PFSK-1 (cell line): Measurements from ENCODE around the gene ANKS1A. TPM values are rescaled to one million over a fixed set of nuclear protein-coding genes. Genes with fewer than 3 reads are reported as not detected.

Source experiments
- FOXP2 ChIP-seq: optimal IDR thresholded peaks from 2 replicates; pipeline ENCODE3; 2011; ENCODE audit warnings: borderline replicate concordance, control low read depth, inconsistent platforms; ENCODE audit not compliant: insufficient read depth; ENCODE audit errors: extremely low read length, extremely low read depth
- POLR2AphosphoS5 ChIP-seq: IDR thresholded peaks from 2 replicates; pipeline ENCODE4 v1.6.1; 2012; ENCODE audit warnings: low read depth, mild to moderate bottlenecking, control low read depth, low read length, moderate library complexity
- SIN3A ChIP-seq: IDR thresholded peaks from 2 replicates; pipeline ENCODE4 v1.6.1; 2012; ENCODE audit warnings: mild to moderate bottlenecking, low read length, moderate library complexity, borderline replicate concordance; ENCODE audit not compliant: insufficient read depth
- TAF1 ChIP-seq: IDR thresholded peaks from 2 replicates; pipeline ENCODE4 v1.6.1; 2012; ENCODE audit warnings: low read length, control low read depth, borderline replicate concordance; ENCODE audit not compliant: insufficient read depth
- polyA plus RNA-seq: library from polyadenylated mRNA; unstranded; fragments of >200 nt; gene quantifications from one replicate; pipeline ENCODE4 v1.2.1, GENCODE V29; 2012; ENCODE audit warnings: low read depth, missing spikeins; ENCODE audit not compliant: insufficient read length
- TF ChIP-seq, protein P1 (sequence below), 2 experiments: IDR thresholded peaks; 2 replicates each; pipeline versions ENCODE4 v1.6.1 to v1.8.0; 2011 to 2012; ENCODE audit warnings: low read depth in 2 of 2, low read length in 2 of 2, control low read depth in 1 of 2, inconsistent platforms in 1 of 2, mild to moderate bottlenecking in 1 of 2, moderate library complexity in 1 of 2; ENCODE audit not compliant: insufficient read depth in 1 of 2

The ANKS1A gene
- polyA plus RNA-seq, result 9.2 TPM

DNA sequence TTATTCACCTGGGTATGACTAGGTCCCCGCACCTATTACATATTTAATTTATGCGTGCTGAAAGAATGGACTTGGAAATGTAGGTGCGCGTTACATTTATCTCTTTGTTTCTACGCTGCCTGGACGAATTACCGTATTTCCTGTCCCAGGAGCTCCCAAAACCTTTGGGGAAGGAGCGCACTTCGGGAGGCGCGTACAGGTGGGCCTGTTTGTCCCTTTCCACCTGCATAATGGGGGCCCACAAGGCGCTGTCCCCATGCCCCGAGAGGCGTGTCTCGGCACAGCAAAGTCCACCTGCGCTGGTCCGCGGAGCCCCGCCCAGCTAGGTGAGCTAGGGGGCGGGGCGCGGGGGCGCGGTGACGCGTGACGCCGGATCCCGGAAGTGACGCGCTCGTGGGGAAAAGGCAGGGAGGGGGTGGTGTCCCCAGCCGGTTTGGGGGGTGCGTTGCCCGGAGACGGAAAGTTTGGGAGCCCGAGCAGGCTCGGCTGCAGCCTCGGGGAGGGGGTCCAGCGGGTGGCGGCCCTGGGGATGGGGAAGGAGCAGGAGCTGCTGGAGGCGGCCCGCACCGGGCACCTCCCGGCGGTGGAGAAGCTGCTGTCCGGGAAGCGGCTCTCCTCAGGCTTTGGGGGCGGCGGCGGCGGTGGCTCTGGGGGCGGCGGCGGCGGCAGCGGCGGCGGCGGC lies at the start of gene ANKS1A:
Gene ANKS1A, plus strand, starts transcription at position 382 of the 682 bp plus-strand sequence. Its CDS starts 148 bp downstream, at position 530.
- TF ChIP-seq FOXP2 (peak; percentile 87), POLR2AphosphoS5 (peak; percentile 55; the same call in 1 of the 2 replicates), TAF1 (no peak), SIN3A (peak; percentile 59; the same call in 1 of the 2 replicates)
- TF ChIP-seq, protein P1, sequence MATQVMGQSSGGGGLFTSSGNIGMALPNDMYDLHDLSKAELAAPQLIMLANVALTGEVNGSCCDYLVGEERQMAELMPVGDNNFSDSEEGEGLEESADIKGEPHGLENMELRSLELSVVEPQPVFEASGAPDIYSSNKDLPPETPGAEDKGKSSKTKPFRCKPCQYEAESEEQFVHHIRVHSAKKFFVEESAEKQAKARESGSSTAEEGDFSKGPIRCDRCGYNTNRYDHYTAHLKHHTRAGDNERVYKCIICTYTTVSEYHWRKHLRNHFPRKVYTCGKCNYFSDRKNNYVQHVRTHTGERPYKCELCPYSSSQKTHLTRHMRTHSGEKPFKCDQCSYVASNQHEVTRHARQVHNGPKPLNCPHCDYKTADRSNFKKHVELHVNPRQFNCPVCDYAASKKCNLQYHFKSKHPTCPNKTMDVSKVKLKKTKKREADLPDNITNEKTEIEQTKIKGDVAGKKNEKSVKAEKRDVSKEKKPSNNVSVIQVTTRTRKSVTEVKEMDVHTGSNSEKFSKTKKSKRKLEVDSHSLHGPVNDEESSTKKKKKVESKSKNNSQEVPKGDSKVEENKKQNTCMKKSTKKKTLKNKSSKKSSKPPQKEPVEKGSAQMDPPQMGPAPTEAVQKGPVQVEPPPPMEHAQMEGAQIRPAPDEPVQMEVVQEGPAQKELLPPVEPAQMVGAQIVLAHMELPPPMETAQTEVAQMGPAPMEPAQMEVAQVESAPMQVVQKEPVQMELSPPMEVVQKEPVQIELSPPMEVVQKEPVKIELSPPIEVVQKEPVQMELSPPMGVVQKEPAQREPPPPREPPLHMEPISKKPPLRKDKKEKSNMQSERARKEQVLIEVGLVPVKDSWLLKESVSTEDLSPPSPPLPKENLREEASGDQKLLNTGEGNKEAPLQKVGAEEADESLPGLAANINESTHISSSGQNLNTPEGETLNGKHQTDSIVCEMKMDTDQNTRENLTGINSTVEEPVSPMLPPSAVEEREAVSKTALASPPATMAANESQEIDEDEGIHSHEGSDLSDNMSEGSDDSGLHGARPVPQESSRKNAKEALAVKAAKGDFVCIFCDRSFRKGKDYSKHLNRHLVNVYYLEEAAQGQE (IDR thresholded peaks at IDR 0.05; ENCODE audit: insufficient read depth in 1 of 2, low read depth in 2 of 2, low read length in 2 of 2), result no peak

DNA sequence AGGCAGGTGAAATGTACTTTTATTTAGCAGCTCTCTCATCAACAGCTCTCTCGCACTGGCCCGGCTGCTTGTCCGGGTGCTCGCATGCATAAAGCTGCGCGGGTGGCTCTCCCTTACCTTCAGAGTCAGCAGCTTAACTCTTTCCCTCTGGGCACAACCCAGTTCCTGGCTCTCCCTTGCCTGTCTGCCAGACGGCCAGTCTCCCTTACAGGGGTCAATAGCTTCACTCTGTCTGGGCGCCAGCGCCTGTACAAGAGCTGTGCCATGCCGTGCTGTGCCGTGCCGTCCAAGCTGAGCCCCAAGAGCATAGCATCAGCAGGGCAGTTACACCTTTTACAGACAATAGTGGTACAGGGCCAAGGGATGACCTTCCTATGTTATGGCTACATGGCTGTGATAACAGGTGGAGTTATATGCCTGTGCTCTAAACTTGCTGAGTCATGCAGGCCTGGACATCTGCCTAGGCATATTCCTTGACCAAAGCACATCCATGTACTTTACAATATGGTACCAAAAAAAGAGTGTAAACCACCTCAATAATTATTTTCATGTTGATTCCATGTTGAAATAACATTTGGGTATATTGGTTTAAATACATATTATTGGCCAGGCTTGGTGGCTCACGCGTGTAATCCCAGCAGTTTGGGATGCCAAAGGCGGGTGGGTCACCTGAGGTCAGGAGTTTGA lies 49.2 kb upstream of the ANKS1A start:
- no peak for TF ChIP-seq FOXP2
- TF ChIP-seq POLR2AphosphoS5, result no peak
- no peak for TF ChIP-seq TAF1
- TF ChIP-seq, protein P1 (IDR thresholded peaks at IDR 0.05; ENCODE audit: insufficient read depth in 1 of 2, low read depth in 2 of 2, low read length in 2 of 2), result no peak

DNA sequence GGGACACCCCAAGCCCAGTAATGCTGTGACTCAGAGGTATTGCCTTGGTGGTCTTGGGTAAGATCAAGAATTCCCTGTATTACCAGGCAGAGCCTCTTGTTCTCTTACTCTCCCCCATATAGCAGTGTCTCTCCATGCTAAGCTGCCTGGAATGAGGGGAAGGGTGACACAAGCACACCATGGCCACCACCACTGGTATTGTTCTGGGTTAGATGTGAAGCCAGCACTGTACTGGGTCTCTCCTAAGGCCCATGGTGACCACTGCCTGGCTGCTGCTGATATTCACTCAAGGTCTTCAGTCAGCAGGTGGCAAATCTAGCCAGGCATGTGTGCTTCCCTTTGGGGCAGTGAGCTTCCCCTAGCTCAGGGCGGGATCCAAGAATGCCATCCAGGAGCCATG lies 37.7 kb upstream of the ANKS1A start:
- no peak for TF ChIP-seq POLR2AphosphoS5
- TF ChIP-seq SIN3A, result no peak
- no peak for TF ChIP-seq FOXP2
- TF ChIP-seq TAF1, result no peak
- TF ChIP-seq, protein P1 (IDR thresholded peaks at IDR 0.05; ENCODE audit: insufficient read depth in 1 of 2, low read depth in 2 of 2, low read length in 2 of 2), result no peak

DNA sequence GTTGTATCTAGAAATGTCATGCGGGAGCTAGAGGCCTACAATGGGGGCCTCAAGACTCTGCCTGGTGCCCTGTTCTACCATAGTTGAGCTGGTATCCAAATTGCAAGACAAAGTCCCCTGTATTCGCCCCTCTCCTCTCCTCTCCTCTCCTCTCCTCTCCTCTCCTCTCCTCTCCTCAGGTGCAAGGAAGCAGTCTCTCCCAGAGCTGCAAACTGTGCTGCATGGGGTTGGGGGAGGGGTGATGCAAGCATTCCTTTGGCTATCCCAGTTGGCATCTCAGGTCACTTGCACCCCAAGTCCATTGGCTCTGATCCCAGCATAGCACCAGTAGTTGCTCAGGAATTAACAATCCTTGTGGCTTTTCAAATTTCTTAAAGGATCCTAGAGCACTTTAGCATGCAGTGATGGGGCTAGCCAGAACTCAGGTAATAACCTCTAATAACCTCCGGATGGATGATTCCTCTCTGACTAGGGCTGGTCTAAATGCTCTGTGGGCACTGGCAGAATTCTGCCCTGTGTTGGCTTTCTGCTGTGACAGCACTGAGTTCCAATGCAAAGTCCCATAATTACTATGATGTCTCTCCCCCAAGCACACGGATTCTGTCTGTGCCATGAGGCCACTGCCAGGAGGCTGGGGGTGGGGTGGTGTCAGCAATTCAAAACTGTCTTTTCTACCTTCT lies 36.5 kb upstream of the ANKS1A start:
- TF ChIP-seq FOXP2 (no peak), POLR2AphosphoS5 (no peak), SIN3A (no peak), TAF1 (no peak)
- TF ChIP-seq, protein P1 (IDR thresholded peaks at IDR 0.05; ENCODE audit: insufficient read depth in 1 of 2, low read depth in 2 of 2, low read length in 2 of 2), result no peak
